Stimulated activated CD4-positive, alpha-beta T cell treated with anti-CD3 and anti-CD28 coated beads, Interleukin-2, amount 100 ng/mL, for 48 hours (primary cell): ENCODE data around the gene SIGLEC1.

Experiments used
- DNase-seq, 2 donors: peaks; one replicate each; pipeline ENCODE4 v3.0.0-alpha.2; 2020

The SIGLEC1 gene

GRCh38 chr20:3697588-3698305 is 14.7 kb downstream of the SIGLEC1 start:
- DNase-seq, result no peak

- DNase-seq, result no peak
Measured at GRCh38 chr20:3696745-3697587, 15.4 kb downstream of the SIGLEC1 start.

GRCh38 chr20:3696200-3696599 is 16.2 kb downstream of the SIGLEC1 start:
- peak; percentile 15 to 30 for DNase-seq

- DNase-seq, result no peak
Measured at GRCh38 chr20:3694864-3695263, 17.5 kb downstream of the SIGLEC1 start.

- DNase-seq, result no peak
Measured at GRCh38 chr20:3693376-3693775, 19.0 kb downstream of the SIGLEC1 start.

- DNase-seq, result no peak
Measured at GRCh38 chr20:3692706-3693294, 19.6 kb downstream of the SIGLEC1 start.

GRCh38 chr20:3691897-3692296 is 20.5 kb downstream of the SIGLEC1 start:
- no peak for DNase-seq

GRCh38 chr20:3691306-3691705 is 21.1 kb downstream of the SIGLEC1 start:
- no peak for DNase-seq

- DNase-seq, result no peak
Measured at GRCh38 chr20:3690413-3690812, 22.0 kb downstream of the SIGLEC1 start.

- no peak for DNase-seq
Measured at GRCh38 chr20:3689978-3690377, 22.4 kb downstream of the SIGLEC1 start.

- DNase-seq, result no peak
Measured at GRCh38 chr20:3687655-3688054, 24.7 kb downstream of the SIGLEC1 start.

GRCh38 chr20:3686867-3687321 is 25.5 kb downstream of the SIGLEC1 start:
- no peak for DNase-seq

- no peak for DNase-seq
Measured at GRCh38 chr20:3686421-3686820, 26.0 kb downstream of the SIGLEC1 start.

GRCh38 chr20:3685341-3685740 is 27.1 kb downstream of the SIGLEC1 start:
- DNase-seq, result no peak

- DNase-seq, result no peak
Measured at GRCh38 chr20:3681931-3682781, 30.2 kb downstream of the SIGLEC1 start, which contains the start of gene ADAM33. Gene ADAM33, minus strand, starts transcription at chr20:3682010. Its CDS starts 6 bp downstream, at chr20:3682004.

- no peak for DNase-seq
Measured at GRCh38 chr20:3681352-3681930, 31.0 kb downstream of the SIGLEC1 start.

GRCh38 chr20:3680701-3681351 is 31.6 kb downstream of the SIGLEC1 start:
- DNase-seq, result no peak

GRCh38 chr20:3679749-3680700 is 32.4 kb downstream of the SIGLEC1 start:
- no peak for DNase-seq

GRCh38 chr20:3678856-3679720 is 33.3 kb downstream of the SIGLEC1 start:
- no peak for DNase-seq
